HG03039 (cell line): Measurements from ENCODE around the gene ACAD10.

ENCODE experiments used
- ATAC-seq: cut with Tn5 transposase; IDR thresholded peaks from one replicate; pipeline ENCODE4 v1.9.1; 2021; ENCODE audit warnings: mild to moderate bottlenecking, moderate library complexity; ENCODE audit not compliant: unreplicated experiment

The ACAD10 gene

GRCh38 chr12:111773801-111774551 lies 88.1 kb downstream of the ACAD10 start:
- no peak for ATAC-seq

DNA sequence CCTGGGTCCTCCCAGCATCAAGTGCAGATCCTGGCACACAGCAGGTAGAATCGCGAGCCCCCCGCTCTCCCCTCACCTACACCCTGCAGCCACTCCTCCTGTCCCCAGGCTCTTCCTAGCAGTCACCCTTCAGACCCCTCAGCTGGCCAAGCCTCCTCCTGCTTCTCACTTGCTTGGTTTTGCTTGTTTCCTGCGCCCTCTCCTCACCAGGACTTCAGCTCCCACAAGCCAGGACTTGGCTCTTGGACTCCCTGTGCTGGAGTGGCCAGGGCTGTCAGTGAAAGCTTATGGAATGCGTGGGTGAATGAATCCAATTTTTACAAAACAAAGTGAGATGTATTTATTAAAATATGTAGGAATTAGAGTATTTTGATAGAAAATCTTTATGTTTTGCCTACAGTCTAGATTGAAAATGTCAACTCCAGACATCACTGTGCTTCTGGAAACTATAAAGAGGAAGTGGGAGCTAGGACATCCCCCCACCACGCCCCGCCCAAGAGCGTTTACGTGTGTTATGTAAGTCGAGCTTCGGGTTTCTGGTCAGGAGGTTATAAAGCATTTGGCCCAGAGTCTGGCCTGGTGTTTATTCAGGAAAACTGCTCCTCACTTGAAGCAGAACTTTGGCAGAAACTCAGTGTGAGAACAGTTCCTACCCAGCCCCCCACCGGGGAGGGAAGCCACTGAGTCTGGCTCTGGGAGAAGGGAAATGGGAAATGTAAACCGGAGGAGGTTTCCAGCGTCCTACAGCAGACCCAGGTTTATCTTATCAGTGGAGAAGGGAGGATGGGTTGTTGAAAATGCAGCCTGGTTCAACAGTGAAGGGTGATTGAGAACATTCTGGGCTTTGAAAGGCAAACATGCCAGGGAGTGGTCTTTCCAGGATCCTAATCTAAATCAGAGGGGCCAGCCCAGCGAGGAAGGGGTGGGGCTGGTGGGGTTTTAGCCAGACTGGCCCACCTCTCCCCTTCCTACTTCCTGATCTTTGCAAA lies 89.6 kb downstream of the ACAD10 start:
- peak; percentile 44 for ATAC-seq

DNA sequence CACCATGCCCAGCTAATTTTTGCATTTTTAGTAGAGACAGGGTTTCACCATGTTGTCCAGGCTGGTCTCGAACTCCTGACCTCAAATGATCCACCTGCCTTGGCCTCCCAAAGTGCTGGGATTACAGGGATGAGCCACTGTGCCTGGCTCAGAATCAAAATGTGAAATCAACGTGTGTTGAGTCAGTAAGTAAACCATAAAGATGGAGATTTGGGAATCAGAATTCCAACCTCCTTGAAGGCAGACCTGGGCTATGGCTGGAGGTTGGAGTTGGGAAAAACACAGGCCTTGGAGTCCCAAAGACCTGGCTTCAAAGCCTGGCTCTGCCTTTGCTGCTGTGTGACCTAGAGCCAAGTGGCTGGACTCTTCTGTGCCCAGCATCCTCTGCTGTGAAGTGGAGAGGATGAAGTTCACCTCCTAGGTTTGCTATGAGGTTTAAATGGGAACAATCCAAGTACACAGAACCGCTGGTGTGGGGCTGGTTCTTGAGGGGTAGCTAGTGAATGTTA lies 91.0 kb downstream of the ACAD10 start:
- ATAC-seq: no peak

DNA sequence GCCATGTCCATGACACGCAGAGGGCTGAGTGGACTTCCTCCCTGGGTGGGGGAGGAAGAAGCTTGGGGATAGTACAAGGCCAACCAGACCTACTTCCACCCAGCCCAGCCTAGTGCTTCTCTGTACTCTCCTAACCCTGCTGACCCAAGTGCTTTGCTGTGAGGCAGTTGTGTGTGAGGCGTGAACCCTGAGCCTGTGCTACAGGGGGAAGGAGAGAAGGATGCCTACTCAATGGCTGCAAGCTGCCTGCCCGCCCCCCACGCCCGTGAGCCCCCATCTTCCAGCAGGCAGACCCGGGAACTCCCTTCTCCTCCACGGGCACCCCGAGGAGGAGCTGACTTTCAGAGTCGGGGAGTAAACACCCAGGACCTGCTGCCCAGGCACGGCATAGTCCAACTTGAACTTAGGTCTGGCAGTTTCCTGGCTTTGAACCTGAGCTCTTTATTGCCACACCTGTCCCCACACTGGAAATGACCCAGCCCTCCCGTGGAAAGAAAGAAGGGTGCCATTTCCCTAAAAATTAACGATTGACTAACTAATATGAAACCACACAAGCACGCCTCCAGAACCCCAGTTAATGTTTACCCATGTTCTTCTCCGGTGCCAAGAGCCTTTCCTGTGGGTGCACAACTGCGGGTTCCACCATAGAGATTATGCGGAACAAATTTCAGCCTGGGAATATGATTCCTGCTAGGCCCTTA lies 91.6 kb downstream of the ACAD10 start:
- no peak for ATAC-seq

GRCh38 chr12:111780166-111780565 lies 94.3 kb downstream of the ACAD10 start:
- no peak for ATAC-seq

DNA sequence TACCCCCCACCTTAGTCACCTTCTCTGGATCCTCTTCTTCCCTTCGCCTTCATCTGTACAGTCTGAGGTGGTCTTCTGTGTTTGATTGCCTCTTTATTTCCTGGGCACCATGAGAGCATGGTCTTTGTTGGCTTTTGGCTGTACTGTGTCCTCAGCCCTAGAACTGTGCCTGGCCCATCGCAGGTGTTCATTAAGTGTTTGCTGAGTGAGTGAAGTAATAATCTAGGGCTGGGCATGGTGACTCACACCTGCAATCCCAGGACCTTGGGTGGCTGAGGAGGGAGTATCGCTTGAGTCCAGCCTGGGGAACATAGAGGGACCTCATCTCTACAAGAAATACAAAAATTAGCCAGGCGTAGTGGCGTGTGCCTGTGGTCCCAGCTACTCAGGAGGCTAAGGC lies 94.8 kb downstream of the ACAD10 start:
- ATAC-seq: no peak

- ATAC-seq: no peak
Observed at GRCh38 chr12:111781085-111781658, 95.3 kb downstream of the ACAD10 start.

DNA sequence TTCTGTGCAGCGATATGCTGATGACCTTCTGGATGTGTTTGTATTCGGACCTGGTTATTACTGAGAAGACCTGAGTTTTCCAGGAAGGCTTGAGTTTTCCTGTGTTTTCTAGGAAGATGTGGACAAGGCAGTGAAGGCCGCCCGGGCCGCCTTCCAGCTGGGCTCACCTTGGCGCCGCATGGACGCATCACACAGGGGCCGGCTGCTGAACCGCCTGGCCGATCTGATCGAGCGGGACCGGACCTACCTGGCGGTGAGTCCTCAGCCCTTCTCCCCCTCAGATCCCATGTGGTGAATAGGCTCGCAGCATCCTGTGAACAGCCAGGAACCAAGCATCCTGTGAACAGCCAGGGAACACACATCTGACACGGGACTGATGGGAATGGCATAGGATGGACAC lies 97.2 kb downstream of the ACAD10 start:
- ATAC-seq: no peak

DNA sequence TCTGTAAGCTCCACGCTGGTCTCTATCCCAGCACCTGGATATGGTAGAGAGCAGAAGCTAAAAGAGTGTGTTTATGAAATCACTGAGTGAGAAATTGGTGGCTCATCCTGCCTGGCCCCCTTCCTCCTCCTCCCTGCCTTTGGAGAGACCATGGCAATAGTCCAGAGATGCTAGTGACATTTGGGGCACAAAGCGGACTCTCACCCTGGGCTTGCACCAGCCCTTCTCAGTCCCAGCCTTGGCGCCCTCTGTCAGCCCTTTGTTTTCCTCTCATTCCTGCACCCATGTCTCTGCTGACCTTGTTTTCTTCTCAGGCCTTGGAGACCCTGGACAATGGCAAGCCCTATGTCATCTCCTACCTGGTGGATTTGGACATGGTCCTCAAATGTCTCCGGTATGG lies 99.1 kb downstream of the ACAD10 start:
- ATAC-seq: no peak

DNA sequence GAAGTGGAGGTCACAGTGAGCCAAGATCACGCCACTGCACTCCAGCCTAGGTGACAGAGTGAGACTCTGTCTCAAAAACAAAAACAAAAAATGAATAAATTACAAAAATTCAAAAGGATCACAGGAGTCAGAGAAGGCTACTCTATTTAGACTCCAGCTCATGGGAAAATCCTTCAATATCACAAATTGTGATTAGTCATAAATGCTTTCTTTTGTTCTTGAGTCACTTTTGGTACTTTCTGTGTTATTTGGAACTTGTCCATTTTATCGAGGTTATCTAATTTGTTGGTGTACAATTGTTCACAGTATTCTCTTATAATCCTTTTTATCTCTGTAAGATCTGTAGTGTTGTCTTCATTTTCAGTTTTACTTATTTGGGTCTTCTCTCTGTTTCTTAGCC lies 99.8 kb downstream of the ACAD10 start:
- no peak for ATAC-seq

- ATAC-seq: no peak
Observed at GRCh38 chr12:111788178-111788654, 102.4 kb downstream of the ACAD10 start.

- no peak for ATAC-seq
Observed at GRCh38 chr12:111789779-111790178, 103.9 kb downstream of the ACAD10 start.

DNA sequence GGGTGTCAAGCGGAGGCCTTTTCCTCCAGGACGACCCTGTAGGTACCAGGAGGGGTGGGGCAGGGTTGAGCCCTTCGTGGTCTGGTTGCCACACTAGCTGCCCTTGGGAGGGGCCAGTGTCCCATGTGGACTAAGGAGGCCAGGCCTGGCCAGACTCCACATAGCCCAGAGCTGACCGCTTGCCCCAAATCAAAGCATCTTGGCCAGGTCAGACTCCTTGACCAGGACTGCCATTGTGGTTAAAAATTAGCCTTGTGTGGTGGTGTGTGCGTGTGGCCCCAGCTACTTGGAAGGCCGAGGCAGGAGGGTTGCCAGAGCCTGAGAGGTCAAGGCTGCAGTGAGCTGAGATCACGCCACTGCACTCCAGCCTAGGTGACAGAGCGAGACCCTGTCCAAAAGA lies 105.7 kb downstream of the ACAD10 start:
- ATAC-seq: no peak

- ATAC-seq: no peak
Observed at GRCh38 chr12:111792155-111792855, 106.5 kb downstream of the ACAD10 start.

GRCh38 chr12:111792856-111793235 lies 107.0 kb downstream of the ACAD10 start:
- ATAC-seq: no peak

GRCh38 chr12:111798182-111798581 lies 112.3 kb downstream of the ACAD10 start:
- ATAC-seq: no peak

DNA sequence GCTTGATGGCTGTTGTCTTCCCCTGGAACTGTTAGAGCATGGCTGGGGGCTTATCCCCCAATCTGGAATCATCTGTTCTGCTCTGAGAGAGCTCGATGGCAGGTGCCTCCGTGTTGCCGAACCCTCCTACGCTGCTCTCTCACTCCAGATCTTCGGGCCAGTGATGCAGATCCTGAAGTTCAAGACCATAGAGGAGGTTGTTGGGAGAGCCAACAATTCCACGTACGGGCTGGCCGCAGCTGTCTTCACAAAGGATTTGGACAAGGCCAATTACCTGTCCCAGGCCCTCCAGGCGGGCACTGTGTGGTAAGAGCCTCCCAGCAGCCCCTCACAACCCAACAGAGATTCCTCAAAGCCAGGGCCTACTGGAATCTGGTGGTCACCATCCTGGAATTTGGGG lies 113.9 kb downstream of the ACAD10 start:
- no peak for ATAC-seq

GRCh38 chr12:111803038-111803626 lies 117.3 kb downstream of the ACAD10 start:
- ATAC-seq: no peak

DNA sequence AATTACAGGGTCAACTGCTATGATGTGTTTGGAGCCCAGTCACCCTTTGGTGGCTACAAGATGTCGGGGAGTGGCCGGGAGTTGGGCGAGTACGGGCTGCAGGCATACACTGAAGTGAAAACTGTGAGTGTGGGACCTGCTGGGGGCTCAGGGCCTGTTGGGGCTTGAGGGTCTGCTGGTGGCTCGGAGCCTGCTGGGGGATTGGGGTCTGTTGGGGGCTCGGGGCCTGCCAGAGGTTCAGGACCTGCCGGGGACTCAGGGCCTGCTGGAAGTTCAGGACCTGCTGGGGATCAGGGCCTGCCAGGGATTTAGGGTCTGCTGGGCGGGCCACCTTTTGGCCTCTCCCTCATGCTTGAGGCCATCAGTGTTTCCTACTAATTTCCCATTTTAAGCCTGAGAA lies 118.0 kb downstream of the ACAD10 start:
- no peak for ATAC-seq

DNA sequence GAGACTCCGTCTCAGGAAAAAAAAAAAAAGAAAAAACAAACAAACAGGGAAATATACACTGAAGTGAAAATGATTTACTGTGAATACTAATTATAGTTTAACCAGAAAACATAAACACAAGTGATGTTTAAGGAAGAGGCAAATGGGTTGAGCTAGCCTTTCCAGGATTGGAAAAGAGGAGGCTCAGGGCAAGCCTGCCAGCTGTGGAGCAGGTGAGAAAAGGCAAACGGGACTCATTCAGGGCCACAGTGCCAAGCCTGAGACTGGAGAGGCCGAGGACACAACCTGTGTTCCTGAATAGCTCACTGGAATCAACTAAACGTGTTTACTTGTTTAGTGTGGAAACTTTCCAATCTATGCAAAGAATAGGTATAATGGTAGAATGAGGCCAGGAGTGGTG lies 120.5 kb downstream of the ACAD10 start:
- no peak for ATAC-seq
